ENCODE data around the gene NCF2.
"Not testable (repeated sequence)": the region's sequence is repeated elsewhere in the genome, so short reads cannot be mapped to it uniquely, and the experiment has no call there.

The NCF2 gene, protein sequence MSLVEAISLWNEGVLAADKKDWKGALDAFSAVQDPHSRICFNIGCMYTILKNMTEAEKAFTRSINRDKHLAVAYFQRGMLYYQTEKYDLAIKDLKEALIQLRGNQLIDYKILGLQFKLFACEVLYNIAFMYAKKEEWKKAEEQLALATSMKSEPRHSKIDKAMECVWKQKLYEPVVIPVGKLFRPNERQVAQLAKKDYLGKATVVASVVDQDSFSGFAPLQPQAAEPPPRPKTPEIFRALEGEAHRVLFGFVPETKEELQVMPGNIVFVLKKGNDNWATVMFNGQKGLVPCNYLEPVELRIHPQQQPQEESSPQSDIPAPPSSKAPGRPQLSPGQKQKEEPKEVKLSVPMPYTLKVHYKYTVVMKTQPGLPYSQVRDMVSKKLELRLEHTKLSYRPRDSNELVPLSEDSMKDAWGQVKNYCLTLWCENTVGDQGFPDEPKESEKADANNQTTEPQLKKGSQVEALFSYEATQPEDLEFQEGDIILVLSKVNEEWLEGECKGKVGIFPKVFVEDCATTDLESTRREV

DNA sequence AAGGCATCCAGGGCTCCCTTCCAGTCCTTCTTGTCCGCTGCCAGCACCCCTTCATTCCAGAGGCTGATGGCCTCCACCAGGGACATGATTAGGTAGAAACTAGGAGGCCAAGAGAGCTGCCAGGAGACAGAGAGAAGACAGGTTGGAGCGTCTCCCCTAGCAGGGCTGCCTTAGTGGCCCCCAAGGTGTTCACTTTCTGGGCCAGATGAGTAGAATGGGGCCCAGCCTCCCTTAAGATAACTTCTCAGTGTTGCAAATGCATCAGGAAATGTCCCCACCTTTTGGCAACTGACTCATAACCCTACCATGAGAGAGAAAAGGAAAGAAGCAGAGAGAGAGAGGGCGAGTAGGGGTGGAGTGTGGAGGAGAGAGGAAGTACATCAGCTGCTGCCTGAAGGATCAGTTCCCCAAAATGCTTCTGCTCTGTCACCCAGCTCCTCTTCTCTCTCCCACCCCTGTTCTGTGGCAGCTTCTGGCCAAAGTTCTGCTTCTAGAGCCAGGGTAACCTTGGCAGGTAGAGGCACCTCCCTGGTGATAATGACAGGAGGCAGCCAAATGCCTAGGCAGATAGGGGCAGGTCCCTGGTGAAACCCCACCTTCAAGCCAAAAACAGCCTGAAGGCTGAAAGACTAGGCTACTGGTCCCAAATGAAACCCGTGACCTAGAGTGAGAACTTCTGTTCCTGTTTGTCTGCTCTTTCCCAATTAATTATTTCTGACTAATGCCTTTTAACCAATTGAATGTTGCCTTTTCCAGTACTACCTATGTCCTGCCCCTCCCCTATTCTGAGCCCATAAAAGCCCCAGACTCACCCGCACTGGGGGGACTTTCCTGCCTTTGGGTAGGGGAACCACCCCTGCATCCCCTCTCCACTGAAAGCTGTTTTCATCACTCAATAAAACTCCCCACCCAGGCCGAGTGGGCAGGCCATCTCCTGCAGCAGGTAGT is at the start of gene NCF2:
Gene NCF2, minus strand, starts transcription at position 216 of the 948 bp plus-strand sequence. Its CDS starts 130 bp downstream, at position 86.
- Mint-ChIP-seq H3K27me3 (no peaks in the 10 kb centered on the region), H3K4me1 (peaks cover 48% of the 10 kb centered on the region), H3K36me3 (peaks cover 15% of the 10 kb centered on the region), H3K4me3 (peak within 1 kb of the TSS; percentile 87), H3K27ac (peak within 1 kb of the TSS; percentile 85), H3K9me3 (no peaks in the 10 kb centered on the region)
- peak; percentile 94 for ATAC-seq

DNA sequence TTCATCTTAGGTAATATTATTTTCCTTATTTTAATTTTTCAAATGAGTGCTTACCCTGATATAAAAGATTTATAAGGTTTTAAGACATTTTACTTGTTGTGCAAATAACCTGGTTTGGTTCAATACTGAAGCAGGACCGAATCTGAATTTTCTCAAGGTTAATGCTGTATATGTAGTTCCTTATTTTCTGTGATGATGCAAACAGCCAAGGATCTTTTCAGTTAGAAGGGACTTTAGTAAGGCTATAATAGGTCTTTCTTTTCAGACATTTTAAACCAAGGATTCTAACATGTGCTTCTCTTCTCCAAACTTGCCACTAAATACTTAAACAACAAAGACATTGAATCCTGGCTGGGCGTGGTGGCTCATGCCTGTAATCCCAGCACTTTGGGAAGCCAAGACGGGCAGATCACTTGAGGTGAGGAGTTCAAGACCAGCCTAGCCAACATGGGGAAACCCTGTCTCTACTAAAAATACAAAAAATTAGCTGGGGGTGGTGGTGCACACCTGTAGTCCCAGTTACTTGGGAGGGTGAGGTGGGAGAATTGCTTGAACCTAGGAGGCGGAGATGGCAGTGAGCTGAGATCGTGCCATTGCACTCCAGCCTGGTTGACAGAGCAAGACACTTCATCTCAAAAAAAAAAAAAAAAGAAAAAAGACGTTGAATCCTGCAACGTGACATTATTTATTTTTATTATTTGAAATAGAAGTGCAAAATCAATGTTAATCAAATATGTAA is 48.6 kb upstream of the NCF2 start:
- Mint-ChIP-seq H3K27ac (no peak overlapping the region), H3K27me3 (no peaks in the 10 kb centered on the region), H3K9me3 (no peaks in the 10 kb centered on the region), H3K4me1 (peaks cover 10% of the 10 kb centered on the region), H3K4me3 (no peak overlapping the region), H3K36me3 (no peaks in the 10 kb centered on the region)
- no peak for ATAC-seq

DNA sequence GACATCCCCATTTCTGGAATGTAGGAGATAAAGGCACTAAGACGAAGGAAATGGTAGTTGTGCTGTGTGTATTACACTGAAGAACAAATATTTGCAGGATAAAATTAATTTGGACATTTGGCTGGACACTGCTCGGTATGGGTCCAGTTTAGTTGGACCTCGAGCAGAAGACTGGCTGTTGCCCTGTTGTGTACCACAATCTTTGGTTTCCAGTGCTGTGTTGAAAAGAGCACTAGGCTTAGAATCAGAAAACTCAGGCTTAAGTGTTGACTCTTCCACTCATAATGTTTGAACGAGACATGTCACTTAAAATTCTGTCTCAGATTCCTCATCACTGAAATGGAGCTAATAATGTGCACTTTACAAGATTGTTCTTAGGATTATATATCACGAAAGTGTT is 46.5 kb upstream of the NCF2 start:
- no peak for ATAC-seq
- no peak overlapping the region for H3K27ac Mint-ChIP-seq
- H3K4me1 Mint-ChIP-seq, result peaks cover 16% of the 10 kb centered on the region
- H3K27me3 Mint-ChIP-seq, result no peaks in the 10 kb centered on the region
- H3K36me3 Mint-ChIP-seq, result no peaks in the 10 kb centered on the region
- H3K9me3 Mint-ChIP-seq, result no peaks in the 10 kb centered on the region
- H3K4me3 Mint-ChIP-seq, result peak overlapping the region; percentile 99

DNA sequence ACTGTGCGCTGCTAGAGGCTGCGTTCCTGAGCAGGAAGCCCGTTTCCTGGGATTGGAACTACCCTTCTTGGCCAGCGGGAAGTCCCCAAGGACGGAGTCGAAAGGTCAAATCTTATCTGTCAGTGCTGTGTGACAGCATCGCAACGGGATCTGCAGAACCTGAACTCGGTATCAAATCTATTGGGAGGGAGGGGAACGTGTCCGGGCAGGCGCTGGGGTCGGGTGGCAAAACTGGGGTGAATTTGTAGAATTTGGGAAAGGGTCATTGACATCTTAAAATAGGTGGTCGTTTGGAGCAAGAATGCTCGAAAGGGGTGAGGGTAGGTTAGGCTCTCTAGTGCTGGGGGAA is 46.0 kb upstream of the NCF2 start:
- ATAC-seq, result no peak
- H3K36me3 Mint-ChIP-seq, result no peaks in the 10 kb centered on the region
- peak overlapping the region; percentile 99 for H3K4me3 Mint-ChIP-seq
- H3K4me1 Mint-ChIP-seq, result peaks cover 16% of the 10 kb centered on the region
- H3K27ac Mint-ChIP-seq, result peak overlapping the region; percentile 92
- H3K27me3 Mint-ChIP-seq, result no peaks in the 10 kb centered on the region
- no peaks in the 10 kb centered on the region for H3K9me3 Mint-ChIP-seq

DNA sequence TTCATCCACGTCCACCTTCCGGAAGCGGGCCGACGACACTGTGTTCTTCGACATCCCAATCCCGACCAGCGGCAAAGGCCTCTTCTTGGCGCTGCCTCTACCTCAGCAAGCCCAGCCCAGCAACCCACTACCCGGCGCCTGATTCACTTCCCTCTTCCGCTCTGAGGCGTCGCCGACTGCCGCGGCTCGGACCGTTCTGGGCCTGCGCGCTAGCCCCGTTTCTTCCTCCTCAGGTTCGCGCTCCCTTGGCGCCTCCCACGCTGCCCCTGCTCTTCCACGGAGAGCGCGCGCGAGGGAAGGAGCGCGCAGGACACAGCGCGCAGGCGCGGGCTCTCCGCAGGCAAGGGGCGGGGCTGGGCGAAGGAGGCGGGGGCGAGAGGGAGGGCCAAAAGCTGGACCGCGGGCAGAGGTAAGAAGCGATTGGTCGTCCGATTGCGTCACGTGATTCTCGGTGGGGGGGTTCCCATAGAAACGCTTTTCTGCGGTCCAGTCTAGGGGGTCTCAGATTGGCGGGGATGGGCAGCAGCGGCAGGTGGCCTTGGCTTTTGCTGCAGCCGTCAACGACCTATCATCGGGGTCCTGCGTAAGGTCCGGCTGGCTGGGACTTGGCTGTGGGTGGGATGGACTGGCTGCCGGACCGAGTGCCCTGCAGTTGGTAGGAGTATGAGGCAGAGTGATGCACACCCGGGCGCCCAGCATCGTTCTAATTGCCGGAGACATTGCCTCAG is 45.5 kb upstream of the NCF2 start, which contains the start of gene ARPC5:
Gene ARPC5, minus strand, starts transcription at position 178 of the 728 bp plus-strand sequence. Its CDS starts 124 bp downstream, at position 54.
- H3K9me3 Mint-ChIP-seq, result no peaks in the 10 kb centered on the region
- no peaks in the 10 kb centered on the region for H3K27me3 Mint-ChIP-seq
- peaks cover 20% of the 10 kb centered on the region for H3K4me1 Mint-ChIP-seq
- ATAC-seq, result peak; percentile 96
- peak within 1 kb of the TSS; percentile 99 for H3K4me3 Mint-ChIP-seq
- peak within 1 kb of the TSS; percentile 92 for H3K27ac Mint-ChIP-seq
- H3K36me3 Mint-ChIP-seq, result peaks cover 3% of the 10 kb centered on the region

DNA sequence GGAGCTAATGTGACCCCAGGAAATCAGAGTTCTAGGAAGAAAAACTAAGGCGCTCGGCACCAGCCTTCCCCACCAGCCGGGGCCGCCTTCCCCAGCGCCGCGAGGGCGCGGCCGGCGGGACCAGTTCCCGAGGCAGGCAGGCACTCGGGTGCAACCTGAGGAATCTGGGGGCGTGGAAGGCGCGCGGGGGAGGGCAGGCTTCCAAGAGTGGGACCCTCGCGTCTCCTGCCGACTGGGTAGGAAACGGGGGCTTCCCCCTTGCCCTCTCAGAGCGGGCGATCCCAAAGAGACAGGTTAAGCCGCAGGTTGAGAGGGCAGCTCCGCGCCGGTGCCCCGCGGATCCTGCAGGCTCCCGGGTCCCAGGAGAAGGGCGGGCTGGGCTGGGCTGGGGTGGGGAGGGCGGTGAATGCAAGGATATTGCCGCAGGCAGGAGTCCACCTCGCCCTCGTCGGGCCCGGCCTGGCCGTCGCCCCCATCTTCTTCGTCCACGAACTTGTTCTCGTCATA is 44.9 kb upstream of the NCF2 start:
- Mint-ChIP-seq H3K27me3 (no peaks in the 10 kb centered on the region), H3K27ac (peak overlapping the region; percentile 92), H3K36me3 (peaks cover 8% of the 10 kb centered on the region), H3K9me3 (no peaks in the 10 kb centered on the region), H3K4me1 (peaks cover 25% of the 10 kb centered on the region), H3K4me3 (peak overlapping the region; percentile 99)
- peak; percentile 37 for ATAC-seq

DNA sequence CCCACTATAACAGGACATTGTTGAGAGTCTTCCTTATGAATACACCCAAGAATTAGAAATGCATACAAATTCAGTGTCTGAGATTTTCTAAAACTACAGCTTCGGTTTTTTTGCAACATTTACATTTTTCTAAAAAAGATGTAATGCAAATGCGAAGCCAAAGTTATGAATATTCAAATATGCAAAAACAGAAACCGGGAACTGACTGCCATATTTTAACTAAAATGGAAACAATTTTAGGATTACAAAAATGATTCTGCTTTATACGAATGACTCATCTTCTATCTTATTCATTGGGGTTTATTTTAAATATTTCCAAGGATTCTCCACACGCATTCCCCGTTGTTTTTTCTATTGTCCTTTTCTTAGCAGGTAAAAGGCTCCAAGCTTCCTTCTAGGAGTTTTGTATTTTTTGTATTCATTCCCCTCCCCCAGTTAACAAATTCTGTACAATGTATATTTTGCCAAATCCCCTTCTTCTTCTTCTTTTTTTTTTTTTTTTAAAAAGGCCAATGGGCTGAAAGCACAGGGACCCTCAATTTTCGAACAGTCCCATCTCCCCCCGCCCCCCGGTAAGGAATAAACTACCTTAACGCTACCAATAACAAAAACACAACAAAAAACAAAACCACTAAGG is 44.3 kb upstream of the NCF2 start:
- Mint-ChIP-seq H3K4me3 (peak overlapping the region; percentile 99), H3K36me3 (peaks cover 8% of the 10 kb centered on the region), H3K9me3 (no peaks in the 10 kb centered on the region), H3K27me3 (no peaks in the 10 kb centered on the region), H3K27ac (peak overlapping the region; percentile 92), H3K4me1 (peaks cover 25% of the 10 kb centered on the region)
- ATAC-seq, result no peak

DNA sequence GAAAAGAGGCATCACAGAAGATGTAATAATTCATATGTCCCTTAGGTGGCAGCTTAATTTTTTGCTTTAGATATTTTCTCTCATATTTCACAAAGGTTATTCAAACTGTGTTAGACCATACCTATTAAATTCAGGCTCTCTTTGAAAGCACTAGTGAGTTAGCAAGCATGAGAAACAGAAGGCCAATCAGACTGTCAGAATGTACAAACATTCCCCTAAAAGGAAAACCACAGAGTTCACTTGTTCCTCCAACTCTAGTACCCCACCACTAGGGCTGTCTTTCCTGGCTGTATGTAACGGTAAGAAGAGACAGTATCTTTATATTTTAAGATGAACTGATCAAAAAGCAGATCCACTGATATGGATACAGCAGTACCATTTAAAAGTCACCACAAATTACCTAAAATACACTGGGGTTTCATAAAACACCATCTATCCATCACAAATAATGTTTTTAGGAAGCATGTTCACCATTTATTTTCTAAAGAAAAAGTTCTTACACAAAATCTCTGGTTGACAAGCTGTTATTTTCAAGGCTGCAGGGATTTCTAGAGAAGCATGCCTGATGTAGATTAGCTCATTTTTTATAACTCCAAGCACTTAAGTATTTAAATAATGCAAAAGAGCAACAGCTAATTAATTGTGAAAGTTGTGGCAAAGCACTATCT is 43.6 kb upstream of the NCF2 start:
- H3K4me3 Mint-ChIP-seq, result peak overlapping the region; percentile 99
- H3K27me3 Mint-ChIP-seq, result no peaks in the 10 kb centered on the region
- no peaks in the 10 kb centered on the region for H3K9me3 Mint-ChIP-seq
- peaks cover 27% of the 10 kb centered on the region for H3K4me1 Mint-ChIP-seq
- ATAC-seq, result peak; percentile 60
- peaks cover 13% of the 10 kb centered on the region for H3K36me3 Mint-ChIP-seq
- H3K27ac Mint-ChIP-seq, result peak overlapping the region; percentile 92

DNA sequence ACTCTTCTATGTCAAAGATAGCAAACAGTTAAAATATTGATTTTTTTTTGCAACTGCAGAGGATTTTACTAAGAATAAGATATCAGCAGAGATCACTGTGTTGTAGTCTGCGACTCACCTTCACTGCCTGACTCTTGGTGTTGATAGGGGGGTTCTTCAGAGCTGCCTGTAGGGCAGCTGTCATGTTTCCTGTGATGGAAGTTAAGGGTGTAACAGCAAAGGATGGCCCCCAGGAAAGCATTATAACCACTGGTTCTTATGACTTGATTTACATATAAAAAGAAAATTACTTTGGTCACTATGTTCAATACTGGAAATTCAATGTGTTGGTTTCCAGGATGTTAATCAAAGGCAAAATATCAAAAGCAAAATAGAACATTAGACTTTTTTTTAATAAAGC is 42.7 kb upstream of the NCF2 start:
- no peak for ATAC-seq
- no peaks in the 10 kb centered on the region for H3K9me3 Mint-ChIP-seq
- peaks cover 34% of the 10 kb centered on the region for H3K4me1 Mint-ChIP-seq
- H3K27ac Mint-ChIP-seq, result no peak overlapping the region
- peak overlapping the region; percentile 99 for H3K4me3 Mint-ChIP-seq
- no peaks in the 10 kb centered on the region for H3K27me3 Mint-ChIP-seq
- peaks cover 20% of the 10 kb centered on the region for H3K36me3 Mint-ChIP-seq

DNA sequence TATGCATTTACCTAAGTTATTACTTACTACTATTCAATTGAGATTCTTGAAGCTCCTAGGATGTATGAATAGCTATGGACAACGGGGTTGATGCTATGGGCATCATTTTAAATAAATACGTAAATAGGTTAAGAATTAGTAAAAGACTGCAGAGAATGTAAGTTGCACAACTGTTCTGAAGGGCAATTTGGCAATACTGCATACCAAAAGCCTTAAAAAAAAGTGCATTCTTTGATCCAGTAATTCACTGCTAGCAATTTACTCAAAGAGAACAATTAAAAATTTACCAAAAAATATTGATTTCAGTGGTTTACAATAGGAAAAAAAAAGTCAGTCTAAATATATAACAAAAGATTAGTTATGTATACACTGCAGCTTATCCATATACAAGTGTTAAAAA is 41.9 kb upstream of the NCF2 start:
- Mint-ChIP-seq H3K27me3 (no peaks in the 10 kb centered on the region), H3K27ac (no peak overlapping the region), H3K4me3 (no peak overlapping the region), H3K4me1 (peaks cover 34% of the 10 kb centered on the region), H3K36me3 (peaks cover 20% of the 10 kb centered on the region), H3K9me3 (no peaks in the 10 kb centered on the region)
- ATAC-seq, result no peak

DNA sequence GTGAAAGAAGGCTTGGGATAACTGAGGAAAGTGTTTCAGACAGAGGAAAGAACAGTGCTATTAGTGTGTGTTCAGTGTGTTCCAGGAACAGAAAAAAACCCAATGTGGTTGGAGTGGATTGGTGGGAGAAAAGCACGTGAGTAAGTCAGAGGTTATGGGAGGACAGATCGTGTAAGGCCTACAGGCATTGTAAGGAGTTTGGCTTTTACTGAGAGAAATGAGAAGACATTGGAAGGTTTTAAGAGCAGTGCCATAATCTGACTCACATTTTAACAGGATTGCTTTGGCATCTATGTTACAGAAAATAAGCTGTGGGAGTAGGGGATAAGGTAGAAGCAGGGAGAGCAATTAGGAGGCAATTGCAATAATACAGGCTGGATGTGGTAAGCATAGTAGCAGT is 40.5 kb upstream of the NCF2 start:
- Mint-ChIP-seq H3K36me3 (peaks cover 22% of the 10 kb centered on the region), H3K4me3 (peak overlapping the region; percentile 26), H3K9me3 (no peaks in the 10 kb centered on the region), H3K27me3 (no peaks in the 10 kb centered on the region), H3K27ac (peak overlapping the region; percentile 16), H3K4me1 (peaks cover 26% of the 10 kb centered on the region)
- no peak for ATAC-seq

DNA sequence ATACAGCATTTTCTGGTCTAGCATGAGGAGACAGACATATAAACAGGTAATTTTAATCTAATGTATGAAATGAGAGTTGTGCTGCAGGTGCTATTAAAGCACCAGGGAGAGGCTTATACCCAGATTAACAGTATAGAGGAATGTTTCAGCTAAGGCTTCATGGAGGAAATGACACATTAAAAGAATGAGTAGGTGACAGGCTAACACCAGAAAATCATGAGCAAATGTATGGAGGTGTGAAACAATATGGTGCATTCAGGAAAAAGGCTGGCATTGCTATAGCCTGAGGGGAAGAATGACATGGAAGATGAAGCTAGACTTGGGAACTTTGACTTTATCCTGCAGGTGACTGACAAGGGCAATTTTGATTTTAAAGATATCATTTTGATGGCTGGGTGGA is 38.3 kb upstream of the NCF2 start:
- Mint-ChIP-seq H3K4me1 (peaks cover 29% of the 10 kb centered on the region), H3K4me3 (no peak overlapping the region), H3K27ac (peak overlapping the region; percentile 48), H3K36me3 (peaks cover 36% of the 10 kb centered on the region), H3K9me3 (no peaks in the 10 kb centered on the region), H3K27me3 (no peaks in the 10 kb centered on the region)
- ATAC-seq, result no peak

DNA sequence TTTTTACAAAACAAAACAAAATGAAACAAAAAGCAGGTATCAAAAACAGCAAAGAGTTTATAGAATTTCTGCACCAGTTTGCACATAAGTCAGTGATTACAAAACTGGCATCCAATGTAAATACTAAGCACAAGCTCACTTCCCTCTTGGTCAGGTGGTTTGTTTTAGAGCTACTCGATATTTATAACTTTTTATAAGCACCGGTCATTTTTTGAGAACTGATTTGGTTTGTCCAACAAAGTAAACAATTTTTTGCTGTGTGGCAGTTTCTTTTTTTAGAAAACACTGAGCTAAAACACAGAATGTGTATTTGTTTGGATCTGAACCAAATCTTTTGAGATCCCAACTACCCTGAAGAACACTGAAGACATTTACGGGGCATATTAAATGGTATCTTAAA is 36.0 kb upstream of the NCF2 start:
- H3K4me3 Mint-ChIP-seq, H3K9me3 Mint-ChIP-seq, ATAC-seq, H3K27me3 Mint-ChIP-seq: not testable (repeated sequence)
- peak overlapping the region; percentile 59 for H3K27ac Mint-ChIP-seq
- H3K36me3 Mint-ChIP-seq, result peaks cover 36% of the 10 kb centered on the region
- peaks cover 35% of the 10 kb centered on the region for H3K4me1 Mint-ChIP-seq

Measured in stimulated activated memory B cell treated with anti-CD40 and anti-IgM and Interleukin-4, amounts not matched to agents 10 μg/mL and 1 μg/mL and 100 μg/mL, for 72 hours (primary cell).